H9 (cell line): ENCODE data around the gene LDLRAP1. TPM values are rescaled to one million over a fixed set of nuclear protein-coding genes. Genes with fewer than 3 reads are reported as not detected.

Source experiments
- DNase-seq: peaks from one replicate; pipeline ENCODE4 v3.0.0-alpha.2; 2017
- H2AFZ ChIP-seq: one replicate; pipeline ENCODE4 v1.6.1; 2013; ENCODE audit warnings: mild to moderate bottlenecking, low read length, control low read depth, moderate library complexity
- H2AK5ac ChIP-seq: 2 replicates; pipeline ENCODE4 v1.6.1; 2013; ENCODE audit warnings: low read length, control low read depth, mixed read lengths; ENCODE audit not compliant: insufficient read length
- H2BK120ac ChIP-seq: one replicate; pipeline ENCODE4 v1.6.1; 2013; ENCODE audit warnings: low read depth, mild to moderate bottlenecking, low read length, control low read depth, inconsistent platforms; ENCODE audit not compliant: poor library complexity, severe bottlenecking
- H2BK12ac ChIP-seq: 2 replicates; pipeline ENCODE4 v1.6.1; 2013; ENCODE audit warnings: low read length, control low read depth, mixed read lengths, low read depth; ENCODE audit not compliant: insufficient read length
- H2BK15ac ChIP-seq: 2 replicates; pipeline ENCODE4 v1.6.1; 2013; ENCODE audit warnings: low read depth, low read length, control low read depth
- H2BK20ac ChIP-seq: one replicate; pipeline ENCODE4 v1.6.1; 2013; ENCODE audit warnings: low read depth, mild to moderate bottlenecking, low read length, control low read depth, inconsistent platforms; ENCODE audit not compliant: poor library complexity, severe bottlenecking
- H2BK5ac ChIP-seq: 2 replicates; pipeline ENCODE4 v1.6.1; 2013; ENCODE audit warnings: low read length, control low read depth, mixed read lengths; ENCODE audit not compliant: insufficient read length
- H3K14ac ChIP-seq: 2 replicates; pipeline ENCODE4 v1.6.1; 2013; ENCODE audit warnings: low read length, control low read depth; ENCODE audit not compliant: insufficient read depth
- H3K18ac ChIP-seq: 2 replicates; pipeline ENCODE4 v1.6.1; 2013; ENCODE audit warnings: low read depth, mild to moderate bottlenecking, mixed read lengths, low read length, control low read depth; ENCODE audit not compliant: insufficient read length
- H3K23ac ChIP-seq: 2 replicates; pipeline ENCODE4 v1.6.1; 2013; ENCODE audit warnings: low read length, control low read depth, mixed read lengths, low read depth; ENCODE audit not compliant: insufficient read length
- H3K23me2 ChIP-seq: 2 replicates; pipeline ENCODE4 v1.6.1; 2013; ENCODE audit warnings: low read depth, mild to moderate bottlenecking, mixed read lengths, low read length, control low read depth; ENCODE audit not compliant: insufficient read length, poor library complexity, severe bottlenecking
- H3K27ac ChIP-seq: 2 replicates; pipeline ENCODE4 v1.5.1; 2013; ENCODE audit warnings: low read length, control low read depth, mixed read lengths, low read depth; ENCODE audit not compliant: insufficient read length
- H3K27me3 ChIP-seq: 2 replicates; pipeline ENCODE4 v1.6.1; 2013; ENCODE audit warnings: low read length, control low read depth, inconsistent platforms; ENCODE audit not compliant: insufficient read depth
- H3K4ac ChIP-seq: 2 replicates; pipeline ENCODE4 v1.6.1; 2013; ENCODE audit warnings: low read depth, mild to moderate bottlenecking, control low read depth, inconsistent platforms, low read length, moderate library complexity
- H3K4me1 ChIP-seq: 2 replicates; pipeline ENCODE4 v1.6.1; 2013; ENCODE audit warnings: low read length, control low read depth, inconsistent platforms; ENCODE audit not compliant: insufficient read depth
- H3K4me2 ChIP-seq: 2 replicates; pipeline ENCODE4 v1.6.1; 2013; ENCODE audit warnings: low read length, control low read depth, mixed read lengths; ENCODE audit not compliant: insufficient read length, insufficient read depth
- H3K56ac ChIP-seq: 2 replicates; pipeline ENCODE4 v1.6.1; 2013; ENCODE audit warnings: low read depth, mild to moderate bottlenecking, mixed read lengths, low read length, control low read depth; ENCODE audit not compliant: insufficient read length
- H3K79me1 ChIP-seq: 2 replicates; pipeline ENCODE4 v1.6.1; 2013; ENCODE audit warnings: low read depth, mild to moderate bottlenecking, moderate library complexity, low read length, control low read depth, inconsistent platforms; ENCODE audit not compliant: insufficient read depth, poor library complexity, severe bottlenecking
- H3K79me2 ChIP-seq: 2 replicates; pipeline ENCODE4 v1.6.1; 2013; ENCODE audit warnings: low read length, control low read depth, inconsistent platforms; ENCODE audit not compliant: insufficient read depth
- H3K9ac ChIP-seq: 2 replicates; pipeline ENCODE4 v1.6.1; 2013; ENCODE audit warnings: low read length, control low read depth, mixed read lengths; ENCODE audit not compliant: insufficient read length; ENCODE audit errors: extremely low read depth
- H3K9me3 ChIP-seq: one replicate; pipeline ENCODE4 v1.6.1; 2013; ENCODE audit warnings: low read depth, low read length, inconsistent platforms; ENCODE audit not compliant: control insufficient read depth
- H3T11ph ChIP-seq: one replicate; pipeline ENCODE4 v1.6.1; 2013; ENCODE audit warnings: mild to moderate bottlenecking, low read length, control low read depth, inconsistent platforms
- H4K20me1 ChIP-seq: one replicate; pipeline ENCODE4 v1.6.1; 2013; ENCODE audit not compliant: control insufficient read depth, insufficient read length, insufficient read depth
- H4K5ac ChIP-seq: 2 replicates; pipeline ENCODE4 v1.6.1; 2013; ENCODE audit warnings: low read depth, mild to moderate bottlenecking, mixed read lengths, low read length, control low read depth; ENCODE audit not compliant: insufficient read length
- H4K8ac ChIP-seq: replicated peaks from 2 replicates; pipeline ENCODE4 v1.6.1; 2013; ENCODE audit warnings: low read length, control low read depth, mixed read lengths, low read depth; ENCODE audit not compliant: insufficient read length
- H4K91ac ChIP-seq: 2 replicates; pipeline ENCODE4 v1.6.1; 2013; ENCODE audit warnings: low read depth, mild to moderate bottlenecking, moderate library complexity, mixed read lengths, low read length, control low read depth; ENCODE audit not compliant: insufficient read length
- H3K27ac Mint-ChIP-seq, 3 experiments: 2 replicates in 2 of 3; 3 replicates in 1 of 3; pipeline ENCODE4 v1.8.0; 2020 to 2021; ENCODE audit warnings: mixed read lengths in 3 of 3, mild to moderate bottlenecking in 1 of 3, moderate library complexity in 1 of 3
- H3K27me3 Mint-ChIP-seq: 2 replicates; pipeline ENCODE4 v1.8.0; 2021; ENCODE audit warnings: low read depth, mild to moderate bottlenecking, moderate library complexity, mixed read lengths
- H3K36me3 Mint-ChIP-seq, 3 experiments: 2 replicates in 2 of 3; 3 replicates in 1 of 3; pipeline ENCODE4 v1.8.0; 2020 to 2021; ENCODE audit warnings: low read depth in 3 of 3, mixed read lengths in 3 of 3; ENCODE audit not compliant: insufficient read depth in 1 of 3
- H3K4me1 Mint-ChIP-seq, 2 experiments: 2 replicates each; pipeline ENCODE4 v1.8.0; 2020; ENCODE audit warnings: mixed read lengths in 2 of 2
- H3K4me3 Mint-ChIP-seq, 2 experiments: 2 replicates in 1 of 2; 3 replicates in 1 of 2; pipeline ENCODE4 v1.8.0; 2020 to 2021; ENCODE audit warnings: mild to moderate bottlenecking in 2 of 2, mixed read lengths in 2 of 2, moderate library complexity in 1 of 2
- H3K9me3 Mint-ChIP-seq, 2 experiments: 2 replicates in 1 of 2; 3 replicates in 1 of 2; pipeline ENCODE4 v1.8.0; 2020; ENCODE audit warnings: mild to moderate bottlenecking in 2 of 2, mixed read lengths in 2 of 2, moderate library complexity in 1 of 2
- WGBS: extraction: QIAGEN DNeasy Blood & Tissue Kit; methylation state at CpG from one replicate; pipeline ENCODE4 v1.1.7; 2013; ENCODE audit warnings: missing lambda C conversion rate, low lambda C conversion rate, mixed read lengths; ENCODE audit not compliant: insufficient read length; ENCODE audit errors: extremely low coverage; 5-methylcytosine and 5-hydroxymethylcytosine counted together
- total RNA-seq: library from RNA; stranded (reverse); gene quantifications from 2 replicates; pipeline ENCODE4 v1.2.1, GENCODE V29; 2021
- TF ChIP-seq, protein P1 (sequence below): fragments of 200-600 bp; sonication (generic); conservative IDR thresholded peaks from 3 replicates; pipeline ENCODE4 v1.8.0; 2021; ENCODE audit warnings: antibody characterized with exemption, mild to moderate bottlenecking

LDLRAP1 gene
- total RNA-seq, 1 experiment from 2014 or later, result 15.7 TPM

DNA sequence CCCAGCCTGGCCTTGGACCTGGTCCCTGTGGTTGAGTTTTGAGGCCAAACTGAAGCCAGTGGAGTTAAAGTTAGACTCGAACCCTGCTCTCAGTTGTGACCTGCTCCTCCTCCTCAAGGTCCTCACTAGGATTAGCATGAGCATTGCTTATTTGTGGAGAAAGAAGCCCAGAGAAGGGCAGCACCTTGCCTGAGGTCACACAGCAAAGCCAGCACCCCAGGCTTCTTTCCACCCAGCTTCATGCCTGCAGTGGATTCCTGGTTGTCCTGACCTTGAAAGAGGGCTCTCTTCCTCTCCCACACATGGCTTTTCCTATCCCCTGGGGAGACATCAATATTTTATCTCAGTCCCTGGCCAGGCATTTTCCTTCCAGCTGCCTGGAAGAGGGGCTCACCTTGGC, 2.8 kb downstream of the LDLRAP1 start:
- Histone ChIP-seq H3K9me3 (no peaks in the 10 kb centered on the region), H3K4me1 (peaks cover 3% of the 10 kb centered on the region; the same call in 1 of the 2 replicates), H4K5ac (no peak overlapping the region), H3K79me1 (no peaks in the 10 kb centered on the region), H3K9ac (no peak overlapping the region), H3K23ac (no peak overlapping the region), H2AFZ (no peak overlapping the region), H2BK5ac (no peak overlapping the region), H3K79me2 (no peaks in the 10 kb centered on the region), H4K20me1 (no peaks in the 10 kb centered on the region), H3K4ac (no peak overlapping the region), H3T11ph (no peak overlapping the region), H4K91ac (no peak overlapping the region), H2BK120ac (no peak overlapping the region), H3K4me2 (no peak overlapping the region), H3K14ac (no peak overlapping the region), H2BK20ac (no peak overlapping the region), H3K27ac (no peak overlapping the region), H2AK5ac (no peak overlapping the region), H4K8ac (no peak overlapping the region), H3K56ac (no peak overlapping the region), H3K18ac (no peak overlapping the region), H2BK15ac (no peak overlapping the region), H3K23me2 (peaks cover 6% of the 10 kb centered on the region), H3K27me3 (no peaks in the 10 kb centered on the region; the same call in 1 of the 2 replicates), H2BK12ac (no peak overlapping the region)
- no CpG with 5 or more reads among the region's 1 CpG for WGBS
- no peaks in the 10 kb centered on the region for H3K9me3 Mint-ChIP-seq
- peaks cover 9% of the 10 kb centered on the region for H3K27me3 Mint-ChIP-seq
- TF ChIP-seq, protein P1, sequence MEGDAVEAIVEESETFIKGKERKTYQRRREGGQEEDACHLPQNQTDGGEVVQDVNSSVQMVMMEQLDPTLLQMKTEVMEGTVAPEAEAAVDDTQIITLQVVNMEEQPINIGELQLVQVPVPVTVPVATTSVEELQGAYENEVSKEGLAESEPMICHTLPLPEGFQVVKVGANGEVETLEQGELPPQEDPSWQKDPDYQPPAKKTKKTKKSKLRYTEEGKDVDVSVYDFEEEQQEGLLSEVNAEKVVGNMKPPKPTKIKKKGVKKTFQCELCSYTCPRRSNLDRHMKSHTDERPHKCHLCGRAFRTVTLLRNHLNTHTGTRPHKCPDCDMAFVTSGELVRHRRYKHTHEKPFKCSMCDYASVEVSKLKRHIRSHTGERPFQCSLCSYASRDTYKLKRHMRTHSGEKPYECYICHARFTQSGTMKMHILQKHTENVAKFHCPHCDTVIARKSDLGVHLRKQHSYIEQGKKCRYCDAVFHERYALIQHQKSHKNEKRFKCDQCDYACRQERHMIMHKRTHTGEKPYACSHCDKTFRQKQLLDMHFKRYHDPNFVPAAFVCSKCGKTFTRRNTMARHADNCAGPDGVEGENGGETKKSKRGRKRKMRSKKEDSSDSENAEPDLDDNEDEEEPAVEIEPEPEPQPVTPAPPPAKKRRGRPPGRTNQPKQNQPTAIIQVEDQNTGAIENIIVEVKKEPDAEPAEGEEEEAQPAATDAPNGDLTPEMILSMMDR, result no peak
- DNase-seq, result no peak
- peaks cover 16 to 18% of the 10 kb centered on the region in 2 experiments for H3K4me1 Mint-ChIP-seq
- no peak overlapping the region for H3K27ac Mint-ChIP-seq
- H3K4me3 Mint-ChIP-seq, result no peak overlapping the region
- H3K36me3 Mint-ChIP-seq, result no peaks in the 10 kb centered on the region
